IMR-90 (cell line): ENCODE data around the gene ADAMTS16. TPM values are rescaled to one million over a fixed set of nuclear protein-coding genes. Genes with fewer than 3 reads are reported as not detected.

ENCODE experiments used
- ATAC-seq: fragments of 200-7000 bp; cut with Tn5 transposase; 2 replicates; pipeline ENCODE4 v1.9.1; 2020; ENCODE audit warnings: low read depth, mild to moderate bottlenecking, moderate library complexity
- BruUV-seq: library from RNA; stranded (reverse); fragments of 400-500 nt; replicated peaks from 2 replicates; lab custom pipeline; 2021; lab: Mats Ljungman, UMichigan
- CTCF ChIA-PET: fragments of 300-600 bp; formaldehyde crosslinking; extraction: SDS; loops from one replicate; lab custom pipeline; 2021; ENCODE audit warnings: antibody characterized with exemption; lab: Yijun Ruan, JAX
- POLR2A ChIA-PET: fragments of 300-600 bp; sonication (Branson Sonifier 250); formaldehyde crosslinking; loops from one replicate; lab custom pipeline; 2022; ENCODE audit warnings: antibody characterized with exemption; ENCODE audit not compliant: unreplicated experiment; lab: Charles Lee
- DNase-seq: peaks from one replicate; pipeline ENCODE4 v3.0.0; 2013
- H2AFZ ChIP-seq: replicated peaks from 2 replicates; pipeline ENCODE3; 2013; ENCODE audit warnings: low read length, mild to moderate bottlenecking; ENCODE audit not compliant: poor library complexity
- H2AK5ac ChIP-seq: 2 replicates; pipeline ENCODE4 v1.6.1; 2013; ENCODE audit warnings: low read depth, low read length, inconsistent platforms
- H2AK9ac ChIP-seq: replicated peaks from 2 replicates; pipeline ENCODE3; 2013; ENCODE audit warnings: mild to moderate bottlenecking, low read depth, low read length, moderate library complexity; ENCODE audit not compliant: poor library complexity
- H2BK120ac ChIP-seq: 2 replicates; pipeline ENCODE4 v1.6.1; 2013; ENCODE audit warnings: low read depth, low read length, inconsistent platforms
- H2BK15ac ChIP-seq: 3 replicates; pipeline ENCODE4 v1.6.1; 2013; ENCODE audit warnings: low read depth, low read length, inconsistent platforms
- H2BK20ac ChIP-seq: 2 replicates; pipeline ENCODE4 v1.6.1; 2013; ENCODE audit warnings: low read depth, mild to moderate bottlenecking, inconsistent platforms, low read length, moderate library complexity
- H2BK5ac ChIP-seq: 2 replicates; pipeline ENCODE4 v1.6.1; 2013; ENCODE audit warnings: mild to moderate bottlenecking, low read depth, low read length, inconsistent platforms; ENCODE audit not compliant: poor library complexity, severe bottlenecking
- H3K14ac ChIP-seq: replicated peaks from 2 replicates; pipeline ENCODE4 v1.6.1; 2013; ENCODE audit warnings: low read depth, low read length, inconsistent platforms
- H3K18ac ChIP-seq: 2 replicates; pipeline ENCODE4 v1.6.1; 2013; ENCODE audit warnings: low read depth, low read length, control low read depth
- H3K23ac ChIP-seq: 2 replicates; pipeline ENCODE4 v1.6.1; 2013; ENCODE audit warnings: low read depth, low read length, inconsistent platforms
- H3K27ac ChIP-seq: 2 replicates; pipeline ENCODE4 v1.5.1; 2013; ENCODE audit warnings: mild to moderate bottlenecking, control low read depth, low read length; ENCODE audit not compliant: insufficient read depth
- H3K27me3 ChIP-seq: 2 replicates; pipeline ENCODE4 v1.6.1; 2013; ENCODE audit warnings: low read length; ENCODE audit not compliant: control insufficient read depth, insufficient read depth
- H3K36me3 ChIP-seq: 2 replicates; pipeline ENCODE4 v1.6.1; 2013; ENCODE audit warnings: low read length, mixed read lengths; ENCODE audit not compliant: control insufficient read depth, insufficient read depth
- H3K4ac ChIP-seq: 2 replicates; pipeline ENCODE4 v1.6.1; 2013; ENCODE audit warnings: low read depth, low read length, inconsistent platforms
- H3K4me1 ChIP-seq: 2 replicates; pipeline ENCODE4 v1.6.1; 2013; ENCODE audit warnings: low read length, mixed read lengths; ENCODE audit not compliant: control insufficient read depth, insufficient read depth
- H3K4me2 ChIP-seq: 2 replicates; pipeline ENCODE4 v1.6.1; 2013; ENCODE audit warnings: low read depth, mild to moderate bottlenecking, control low read depth, low read length, moderate library complexity
- H3K4me3 ChIP-seq: 2 replicates; pipeline ENCODE4 v1.5.1; 2013; ENCODE audit warnings: low read depth, mild to moderate bottlenecking, control low read depth, low read length, moderate library complexity; ENCODE audit not compliant: insufficient read depth
- H3K56ac ChIP-seq: 2 replicates; pipeline ENCODE4 v1.6.1; 2013; ENCODE audit warnings: low read length, inconsistent platforms; ENCODE audit not compliant: insufficient read depth; ENCODE audit errors: extremely low read depth
- H3K79me1 ChIP-seq, 2 experiments: 2 replicates each; pipeline ENCODE4 v1.6.1; 2013; ENCODE audit warnings: low read length in 2 of 2, inconsistent platforms in 1 of 2, low read depth in 1 of 2
- H3K9ac ChIP-seq: 2 replicates; pipeline ENCODE4 v1.6.1; 2013; ENCODE audit warnings: low read depth, low read length, control low read depth
- H3K9me1 ChIP-seq: 2 replicates; pipeline ENCODE4 v1.6.1; 2013; ENCODE audit warnings: low read length, inconsistent platforms; ENCODE audit not compliant: insufficient read depth
- H3K9me3 ChIP-seq: 2 replicates; pipeline ENCODE4 v1.6.1; 2013; ENCODE audit warnings: low read length; ENCODE audit not compliant: control insufficient read depth, insufficient read depth
- H4K20me1 ChIP-seq: 2 replicates; pipeline ENCODE4 v1.6.1; 2013; ENCODE audit warnings: low read length, inconsistent platforms; ENCODE audit not compliant: insufficient read depth
- H4K5ac ChIP-seq: 2 replicates; pipeline ENCODE4 v1.6.1; 2013; ENCODE audit warnings: mild to moderate bottlenecking, low read depth, low read length, control low read depth
- H4K8ac ChIP-seq, 2 experiments: 2 replicates each; pipeline ENCODE4 v1.6.1; 2013; ENCODE audit warnings: low read depth in 2 of 2, low read length in 2 of 2, control low read depth in 1 of 2, inconsistent platforms in 1 of 2
- H4K91ac ChIP-seq: 2 replicates; pipeline ENCODE4 v1.6.1; 2013; ENCODE audit warnings: low read depth, low read length, inconsistent platforms; ENCODE audit not compliant: insufficient read depth
- CEBPB ChIP-seq: IDR thresholded peaks from 2 replicates; pipeline ENCODE4 v1.6.1; 2012; ENCODE audit warnings: low read depth, low read length, improper control_type of control experiment
- MAFK ChIP-seq: IDR thresholded peaks from 2 replicates; pipeline ENCODE4 v1.6.1; 2012; ENCODE audit warnings: low read depth, low read length, improper control_type of control experiment
- MXI1 ChIP-seq: IDR thresholded peaks from 2 replicates; pipeline ENCODE4 v1.6.1; 2012; ENCODE audit warnings: low read depth, mild to moderate bottlenecking, low read length, moderate library complexity, borderline replicate concordance
- POLR2A ChIP-seq: IDR thresholded peaks from 2 replicates; pipeline ENCODE4 v1.6.1; 2012; ENCODE audit warnings: mild to moderate bottlenecking, low read depth, low read length
- RFX5 ChIP-seq: IDR thresholded peaks from 2 replicates; pipeline ENCODE4 v1.8.0; 2012; ENCODE audit warnings: low read depth, mild to moderate bottlenecking, low read length, moderate library complexity
- SMC3 ChIP-seq: fragments of 150-350 bp; IDR thresholded peaks from 2 replicates; pipeline ENCODE4 v1.6.1; 2016; ENCODE audit warnings: low read depth, mild to moderate bottlenecking, antibody characterized with exemption, low read length, moderate library complexity
- WGBS, 2 experiments: methylation state at CpG; one replicate each; pipeline versions ENCODE4 v1.1.5 to v1.1.7; 2013; ENCODE audit warnings: missing lambda C conversion rate in 2 of 2; ENCODE audit not compliant: insufficient read length in 1 of 2; ENCODE audit errors: extremely low coverage in 2 of 2; 5-methylcytosine and 5-hydroxymethylcytosine counted together
- dilution Hi-C: fragments of 300-500 bp; cut with HindIII; formaldehyde crosslinking; loops from one replicate; pipeline ENCODE4 v1.14.3; 2018; ENCODE audit warnings: low sequenced_read_pairs; ENCODE audit not compliant: unreplicated experiment
- in situ Hi-C: fragments of 300-500 bp; cut with MboI; formaldehyde crosslinking; loops from 3 replicates; pipeline ENCODE4 v1.14.3; 2019; ENCODE audit warnings: low sequenced_read_pairs, inconsistent platforms, mixed read lengths
- intact Hi-C: fragments of 100-400 bp; cut with micrococcal nuclease; formaldehyde crosslinking; loops from 2 replicates; pipeline ENCODE4 v1.10.0; 2022
- polyA plus RNA-seq, 3 experiments: library from polyadenylated mRNA; depleted of rRNA; stranded (reverse); fragments of >200 nt; gene quantifications; 2 replicates each; pipeline ENCODE4 v1.2.3, GENCODE V29; 2012; ENCODE audit warnings: low replicate concordance in 1 of 3
- total RNA-seq: library from RNA; depleted of rRNA; stranded (reverse); fragments of >200 nt; gene quantifications from 2 replicates; pipeline ENCODE4 v1.2.3, GENCODE V29; 2012

ADAMTS16 gene
- total and polyA plus RNA-seq, 2 of the 4 experiments (the other 2 are of a cell fraction), result 0.09 to 0.18 TPM

DNA sequence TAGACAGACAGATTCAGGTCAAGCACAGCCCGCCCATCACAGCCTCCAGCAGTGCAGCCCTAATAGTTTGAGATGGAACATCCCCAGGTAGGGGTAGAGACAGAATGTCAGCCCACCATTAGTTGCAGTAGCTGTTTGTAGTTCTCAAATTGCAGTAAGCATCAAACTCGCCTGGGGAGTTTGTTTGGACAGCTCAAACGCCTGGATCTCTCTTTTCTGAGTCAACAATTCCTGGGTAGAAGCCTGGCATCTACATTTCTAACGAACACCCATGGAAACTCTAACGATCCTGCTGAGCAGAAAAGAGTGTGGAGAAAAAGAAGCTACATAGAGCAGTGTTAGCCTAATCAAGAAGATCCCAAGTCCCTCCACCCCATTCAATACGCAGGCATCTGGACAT, 59.4 kb downstream of the ADAMTS16 start:
- DNase-seq, result no peak
- H4K8ac ChIP-seq, result no peak overlapping the region
- no peak overlapping the region for H2AK5ac ChIP-seq
- H2BK15ac ChIP-seq, result no peak overlapping the region
- CTCF ChIA-PET, result no interaction called here
- intact Hi-C loops, result no loop called here
- no peak overlapping the region for H3K27ac ChIP-seq
- no peak overlapping the region for H2AK9ac ChIP-seq
- H3K9me1 ChIP-seq, result no peaks in the 10 kb centered on the region
- WGBS, 2 experiments, result no CpG with 5 or more reads among the region's 6 CpGs
- no peak overlapping the region for H3K56ac ChIP-seq
- dilution Hi-C loops, result no loop called here
- H3K9ac ChIP-seq, result no peak overlapping the region
- no peaks in the 10 kb centered on the region for H4K20me1 ChIP-seq
- no peaks in the 10 kb centered on the region for H3K79me1 ChIP-seq
- no peak overlapping the region for H4K5ac ChIP-seq
- H3K4me3 ChIP-seq, result no peak overlapping the region
- ATAC-seq, result no peak
- no peaks in the 10 kb centered on the region for H3K36me3 ChIP-seq
- no peak overlapping the region for H2BK20ac ChIP-seq
- no peaks in the 10 kb centered on the region for H3K4me1 ChIP-seq
- no peak overlapping the region for H3K14ac ChIP-seq
- H3K23ac ChIP-seq, result no peak overlapping the region
- no peak overlapping the region for H2BK5ac ChIP-seq
- H2AFZ ChIP-seq, result no peak overlapping the region
- TF ChIP-seq MAFK (no peak), POLR2A (no peak), SMC3 (no peak), MXI1 (no peak), RFX5 (no peak), CEBPB (no peak)
- H3K18ac ChIP-seq, result no peak overlapping the region
- H3K4me2 ChIP-seq, result no peak overlapping the region
- H2BK120ac ChIP-seq, result no peak overlapping the region
- no peak overlapping the region for H4K91ac ChIP-seq
- BruUV-seq, result no TSS peak
- no peak overlapping the region for H3K4ac ChIP-seq
- H3K27me3 ChIP-seq, result no peaks in the 10 kb centered on the region
- POLR2A ChIA-PET, result no interaction called here
- peaks cover 1% of the 10 kb centered on the region; the same call in 1 of the 2 replicates for H3K9me3 ChIP-seq
- in situ Hi-C loops, result no loop called here
